K562 (cell line): ENCODE measurements around the gene CRYBA1. TPM values are rescaled to one million over a fixed set of nuclear protein-coding genes. Genes with fewer than 3 reads are reported as not detected.

Experiments
- BRCA1 ChIP-seq, 2 experiments: fragments of 450-650 bp in 1 of 2; sonication (generic) in 1 of 2; formaldehyde crosslinking in 1 of 2; IDR thresholded peaks; 2 replicates each; pipeline versions ENCODE4 v1.5.0 to v1.6.1; 2017 to 2020; ENCODE audit warnings: mild to moderate bottlenecking in 1 of 2, missing genetic modification reagents in 1 of 2
- CHD1 ChIP-seq: fragments of 200-600 bp; sonication (generic); IDR thresholded peaks from one replicate; pipeline ENCODE4 v1.6.1; 2012; ENCODE audit warnings: mild to moderate bottlenecking, moderate library complexity, low read length, inconsistent platforms
- CTCFL ChIP-seq: IDR thresholded peaks from 2 replicates; pipeline ENCODE4 v1.6.1; 2011; ENCODE audit warnings: borderline replicate concordance, low read depth, mild to moderate bottlenecking, moderate library complexity, low read length; ENCODE audit not compliant: insufficient read depth, poor library complexity, severe bottlenecking
- FOXA1 ChIP-seq: fragments of 450-650 bp; IDR thresholded peaks from 2 replicates; pipeline ENCODE4 v1.6.1; 2016; ENCODE audit warnings: mild to moderate bottlenecking, borderline replicate concordance
- GATAD2A ChIP-seq: fragments of 450-650 bp; IDR thresholded peaks from 2 replicates; pipeline ENCODE4 v1.6.1; 2017
- HDGF ChIP-seq: fragments of 450-650 bp; IDR thresholded peaks from 2 replicates; pipeline ENCODE4 v1.6.1; 2016
- HOXB6 ChIP-seq: fragments of 250-450 bp; sonication (Bioruptor Pico); IDR thresholded peaks from 2 replicates; pipeline ENCODE4 v1.5.1; 2022; ENCODE audit warnings: mild to moderate bottlenecking, borderline replicate concordance
- MTA3 ChIP-seq: fragments of 450-650 bp; formaldehyde crosslinking; IDR thresholded peaks from 2 replicates; pipeline ENCODE4 v1.6.1; 2017; ENCODE audit warnings: mild to moderate bottlenecking, borderline replicate concordance
- NFIC ChIP-seq: fragments of 450-650 bp; IDR thresholded peaks from 2 replicates; pipeline ENCODE4 v1.6.1; 2017; ENCODE audit warnings: mild to moderate bottlenecking, inconsistent platforms
- RBFOX2 ChIP-seq: fragments of 200-400 bp; formaldehyde crosslinking; IDR thresholded peaks from 2 replicates; pipeline ENCODE4 v1.6.1; 2017; ENCODE audit warnings: low read depth, mild to moderate bottlenecking, low read length, moderate library complexity
- RCOR1 ChIP-seq, 2 experiments: IDR thresholded peaks; 2 replicates each; pipeline ENCODE4 v1.6.1; 2012; ENCODE audit warnings: low read depth in 2 of 2, low read length in 2 of 2, borderline replicate concordance in 1 of 2, improper control_type of control experiment in 1 of 2
- SIRT6 ChIP-seq: IDR thresholded peaks from one replicate; pipeline ENCODE4 v1.6.1; 2012; ENCODE audit warnings: low read depth, mild to moderate bottlenecking, control low read depth, inconsistent platforms, low read length, moderate library complexity
- SPI1 ChIP-seq: IDR thresholded peaks from 2 replicates; pipeline ENCODE4 v1.6.1; 2011; ENCODE audit warnings: low read depth, low read length, control low read depth, borderline replicate concordance
- SRSF7 ChIP-seq: fragments of 200-400 bp; formaldehyde crosslinking; optimal IDR thresholded peaks from 2 replicates; pipeline ENCODE3; 2017; ENCODE audit warnings: mild to moderate bottlenecking, low read depth, low read length
- TEAD2 ChIP-seq: fragments of 450-650 bp; IDR thresholded peaks from 2 replicates; pipeline ENCODE4 v1.6.1; 2016; ENCODE audit warnings: missing genetic modification characterization, control low read depth, missing compliant biosample characterization
- TGIF2 ChIP-seq: sonication (generic); formaldehyde crosslinking; IDR thresholded peaks from 2 replicates; pipeline ENCODE4 v1.8.1; 2022; ENCODE audit warnings: mild to moderate bottlenecking, missing genetic modification reagents, moderate library complexity
- VEZF1 ChIP-seq: fragments of 200-800 bp; sonication (Bioruptor generic); IDR thresholded peaks from 2 replicates; pipeline ENCODE4 v1.6.1; 2017; ENCODE audit warnings: missing genetic modification characterization, missing compliant biosample characterization
- ZBTB26 ChIP-seq: fragments of 450-650 bp; formaldehyde crosslinking; IDR thresholded peaks from 2 replicates; pipeline ENCODE4 v1.4.0; 2022; ENCODE audit warnings: missing genetic modification characterization
- ZNF57 ChIP-seq: fragments of 450-650 bp; formaldehyde crosslinking; IDR thresholded peaks from 2 replicates; pipeline ENCODE4 v1.4.0; 2020; ENCODE audit warnings: mild to moderate bottlenecking, moderate library complexity
- ZNF639 ChIP-seq, 2 experiments: fragments of 200-800 bp in 1 of 2; sonication (Bioruptor generic) in 1 of 2; sonication (generic) in 1 of 2; formaldehyde crosslinking in 1 of 2; IDR thresholded peaks in 1 of 2; conservative IDR thresholded peaks in 1 of 2; 2 replicates each; pipeline versions ENCODE4 v1.5.0 to v1.6.1; 2016 to 2020; ENCODE audit warnings: missing compliant biosample characterization in 1 of 2, missing genetic modification characterization in 1 of 2, missing genetic modification reagents in 1 of 2
- ZNF830 ChIP-seq: fragments of 250-450 bp; sonication (Bioruptor Pico); IDR thresholded peaks from 2 replicates; pipeline ENCODE4 v1.5.0; 2021; ENCODE audit warnings: mild to moderate bottlenecking
- ZSCAN29 ChIP-seq: fragments of 450-650 bp; IDR thresholded peaks from 2 replicates; pipeline ENCODE4 v1.6.1; 2017
- polyA plus RNA-seq, 8 experiments: library from polyadenylated mRNA; depleted of rRNA in 4 of 8; stranded (reverse) in 5 of 8; unstranded in 3 of 8; fragments of >200 nt; fragmentation: Nextera tagmentation in 2 of 8; fragmentation: Illumina TruSeq in 1 of 8; extraction: Ambion mirVana in 2 of 8; extraction: Trizol in 1 of 8; gene quantifications; 2 replicates each; pipeline versions ENCODE4 v1.2.1 to v1.2.3, GENCODE V29; 2011 to 2014; ENCODE audit warnings: inconsistent platforms in 1 of 8, missing spikeins in 1 of 8
- total RNA-seq, 7 experiments: library from RNA; depleted of rRNA in 6 of 7; stranded (reverse); fragments of >200 nt in 6 of 7; fragmentation: Illumina TruSeq in 2 of 7; extraction: Trizol in 2 of 7; gene quantifications; 2 replicates each; pipeline versions ENCODE4 v1.2.1 to v1.2.3, GENCODE V29; 2011 to 2021; ENCODE audit warnings: low replicate concordance in 1 of 7

The CRYBA1 gene
- total and polyA plus RNA-seq, 9 of the 15 experiments (the other 6 are each of a cell fraction or from before 2014, with no cell fraction given) = not detected

GRCh38 chr17:29292992-29293889 is 46.6 kb downstream of the CRYBA1 start (continued):
- TF ChIP-seq ZNF57 (CRISPR knock-in tag) = no peak
- TF ChIP-seq MTA3 = 0 out of 2 replicates have a peak, but pooled peaks have one; percentile 19
- TF ChIP-seq CHD1 = peak; percentile 62
- no peak for TF ChIP-seq SRSF7
- TF ChIP-seq VEZF1 (CRISPR knock-in tag) = peak; percentile 54
- TF ChIP-seq RBFOX2 = peak; percentile 92
- TF ChIP-seq ZNF830 (CRISPR knock-in tag) = no peak
- TF ChIP-seq BRCA1 (IDR thresholded peaks at IDR 0.05) = no peak
- TF ChIP-seq BRCA1 (CRISPR knock-in tag; IDR thresholded peaks at IDR 0.05) = no peak
- no peak for TF ChIP-seq HOXB6 (CRISPR knock-in tag)
- TF ChIP-seq CTCFL = no peak
- no peak for TF ChIP-seq SPI1
- TF ChIP-seq RCOR1 (IDR thresholded peaks at IDR 0.05; ENCODE audit: borderline replicate concordance in 1 of 2, low read depth in 2 of 2, low read length in 2 of 2) = no peak
- TF ChIP-seq ZNF639 (CRISPR knock-in tag; conservative IDR thresholded peaks at IDR 0.05 in 1 of 2, IDR thresholded peaks at IDR 0.05 in 1 of 2) = peak in 1 of 2 experiments; percentile 5; a peak in 1 of 4 replicates
- TF ChIP-seq NFIC = no peak
- no peak for TF ChIP-seq TGIF2 (CRISPR knock-in tag)
- TF ChIP-seq HDGF = no peak
- TF ChIP-seq GATAD2A = peak; percentile 42; the same call in 1 of the 2 replicates
- no peak for TF ChIP-seq SIRT6
- TF ChIP-seq ZBTB26 (CRISPR knock-in tag) = no peak
- TF ChIP-seq TEAD2 (tag) = no peak
- no peak for TF ChIP-seq FOXA1
- TF ChIP-seq ZSCAN29 = no peak
